Stimulated activated effector memory CD8-positive, alpha-beta T cell treated with anti-CD3 and anti-CD28 coated beads, Interleukin-12 subunit alpha, Interleukin-12 subunit beta, amount 100 ng/mL, for 72 hours (primary cell): ENCODE results near the gene HMCN1.

ENCODE experiments used
- ATAC-seq: fragments of 150-1000 bp; cut with Tn5 transposase; 2 replicates; pipeline ENCODE4 v1.10.0; 2021
- DNase-seq, 2 donors: peaks; one replicate each; pipeline ENCODE4 v3.0.0; 2021 to 2022; ENCODE audit warnings: low spot score in 2 of 2
- H3K27ac Mint-ChIP-seq: one replicate; pipeline ENCODE4 v1.8.0; 2022; ENCODE audit warnings: mild to moderate bottlenecking, mixed read lengths
- H3K36me3 Mint-ChIP-seq: one replicate; pipeline ENCODE4 v1.8.0; 2022; ENCODE audit warnings: mild to moderate bottlenecking, mixed read lengths
- H3K4me1 Mint-ChIP-seq: one replicate; pipeline ENCODE4 v1.8.0; 2022; ENCODE audit warnings: mixed read lengths
- H3K4me3 Mint-ChIP-seq: one replicate; pipeline ENCODE4 v1.8.0; 2022; ENCODE audit warnings: mild to moderate bottlenecking, mixed read lengths
- H3K9me3 Mint-ChIP-seq: one replicate; pipeline ENCODE4 v1.8.0; 2022; ENCODE audit warnings: mixed read lengths

Gene HMCN1

DNA sequence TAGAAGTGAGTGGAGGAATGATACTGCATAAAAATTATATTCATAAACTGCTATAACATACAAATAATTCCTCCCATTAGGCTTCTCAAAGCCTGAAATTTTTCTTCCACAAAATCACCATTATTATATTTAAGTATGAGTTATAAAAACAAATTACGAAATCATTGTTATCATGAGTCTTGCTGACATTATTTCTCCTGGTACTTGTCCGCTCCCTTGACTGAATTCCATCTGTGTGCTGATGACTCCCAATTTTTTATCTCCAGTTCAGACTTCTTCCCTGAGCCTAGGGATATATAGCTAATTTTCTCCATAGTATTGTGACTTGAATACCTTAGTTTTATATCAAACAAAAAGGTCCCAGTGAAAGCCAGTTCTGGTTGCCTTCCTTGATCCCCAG lies 268.2 kb downstream of the HMCN1 start:
- Mint-ChIP-seq H3K27ac (no peak overlapping the region), H3K9me3 (no peaks in the 10 kb centered on the region), H3K4me1 (no peaks in the 10 kb centered on the region), H3K36me3 (no peaks in the 10 kb centered on the region), H3K4me3 (no peak overlapping the region)
- ATAC-seq, result no peak
- DNase-seq, result no peak

GRCh38 chr1:186009039-186009737 lies 275.0 kb downstream of the HMCN1 start:
- Mint-ChIP-seq H3K4me3 (no peak overlapping the region), H3K9me3 (no peaks in the 10 kb centered on the region), H3K27ac (no peak overlapping the region), H3K4me1 (no peaks in the 10 kb centered on the region), H3K36me3 (no peaks in the 10 kb centered on the region)
- no peak for ATAC-seq
- DNase-seq, result no peak

DNA sequence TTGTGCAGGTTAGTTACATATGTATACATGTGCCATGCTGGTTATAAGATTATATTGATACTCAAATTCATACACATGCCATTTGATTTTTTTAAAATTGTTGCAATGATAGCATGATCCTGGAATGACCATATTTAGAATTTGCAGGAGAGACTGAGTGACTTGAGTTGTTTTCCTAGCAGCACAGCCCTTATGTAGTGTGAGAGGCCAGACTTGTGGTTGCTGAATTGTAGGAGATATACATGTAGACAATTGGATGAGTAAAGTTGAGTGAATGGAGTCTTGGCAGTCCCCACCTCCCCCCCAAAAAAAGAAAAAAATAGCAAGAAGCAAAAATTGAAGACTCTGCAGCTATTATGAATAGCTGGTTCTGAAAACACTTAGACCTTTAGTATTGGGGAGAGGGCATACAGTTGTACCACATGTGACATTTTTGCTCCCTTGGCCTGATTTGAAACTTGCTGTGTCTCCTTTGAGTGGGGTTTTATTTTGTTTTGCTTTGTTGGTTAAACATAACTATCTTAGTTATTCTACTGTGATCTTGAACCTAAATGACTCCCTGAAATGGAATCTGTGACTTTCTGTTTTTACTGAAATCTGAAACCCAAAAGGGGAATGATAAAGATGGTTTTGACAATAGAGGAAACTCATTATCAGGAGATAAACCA lies 280.3 kb downstream of the HMCN1 start:
- no peak overlapping the region for H3K4me3 Mint-ChIP-seq
- DNase-seq (no peak), ATAC-seq (no peak)
- H3K4me1 Mint-ChIP-seq, result no peaks in the 10 kb centered on the region
- no peaks in the 10 kb centered on the region for H3K9me3 Mint-ChIP-seq
- H3K27ac Mint-ChIP-seq, result no peak overlapping the region
- H3K36me3 Mint-ChIP-seq, result no peaks in the 10 kb centered on the region

- H3K9me3 Mint-ChIP-seq, result no peaks in the 10 kb centered on the region
- ATAC-seq, result no peak
- H3K27ac Mint-ChIP-seq, result no peak overlapping the region
Observed at GRCh38 chr1:186016856-186017255, 282.7 kb downstream of the HMCN1 start.

GRCh38 chr1:186022184-186022583 lies 288.0 kb downstream of the HMCN1 start:
- no peak for DNase-seq
- Mint-ChIP-seq H3K36me3 (no peaks in the 10 kb centered on the region), H3K9me3 (no peaks in the 10 kb centered on the region), H3K27ac (no peak overlapping the region), H3K4me1 (no peaks in the 10 kb centered on the region), H3K4me3 (no peak overlapping the region)
- no peak for ATAC-seq

More at GRCh38 chr1:186016856-186017255, 282.7 kb downstream of the HMCN1 start:
- Mint-ChIP-seq H3K4me1 (no peaks in the 10 kb centered on the region), H3K4me3 (no peak overlapping the region), H3K36me3 (no peaks in the 10 kb centered on the region)
- no peak for DNase-seq

- H3K9me3 Mint-ChIP-seq, result peaks cover 10% of the 10 kb centered on the region
- H3K36me3 Mint-ChIP-seq, result no peaks in the 10 kb centered on the region
Observed at GRCh38 chr1:186026946-186027345, 292.8 kb downstream of the HMCN1 start.

GRCh38 chr1:186027621-186028020 lies 293.4 kb downstream of the HMCN1 start:
- H3K27ac Mint-ChIP-seq, result no peak overlapping the region
- H3K36me3 Mint-ChIP-seq, result no peaks in the 10 kb centered on the region
- no peak for DNase-seq
- no peak for ATAC-seq
- H3K9me3 Mint-ChIP-seq, result peaks cover 13% of the 10 kb centered on the region
- H3K4me1 Mint-ChIP-seq, result no peaks in the 10 kb centered on the region
- no peak overlapping the region for H3K4me3 Mint-ChIP-seq

More at GRCh38 chr1:186026946-186027345, 292.8 kb downstream of the HMCN1 start:
- ATAC-seq (no peak), DNase-seq (no peak)
- Mint-ChIP-seq H3K4me3 (no peak overlapping the region), H3K4me1 (no peaks in the 10 kb centered on the region), H3K27ac (no peak overlapping the region)

DNA sequence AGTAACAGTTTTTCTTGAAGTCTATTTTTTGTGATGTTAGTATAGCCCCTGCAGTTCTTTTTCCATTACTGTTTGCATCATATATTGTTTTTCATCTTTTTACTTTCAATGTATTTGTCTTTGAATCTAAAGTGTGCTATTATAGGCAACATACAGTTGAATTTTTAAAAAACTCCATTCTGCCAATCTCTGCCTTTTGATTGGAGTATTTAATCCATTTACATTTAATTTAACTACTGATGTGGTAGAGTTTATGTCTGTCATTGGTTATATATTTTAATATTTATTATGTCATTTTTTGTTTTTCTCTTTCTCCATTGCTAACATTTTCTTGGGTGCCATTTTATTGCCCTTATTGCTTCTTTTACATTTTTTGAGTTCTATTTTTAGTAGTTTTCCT lies 296.3 kb downstream of the HMCN1 start:
- Mint-ChIP-seq H3K9me3 (peaks cover 14% of the 10 kb centered on the region), H3K4me1 (no peaks in the 10 kb centered on the region), H3K27ac (no peak overlapping the region), H3K36me3 (no peaks in the 10 kb centered on the region), H3K4me3 (no peak overlapping the region)
- ATAC-seq, result no peak
- no peak for DNase-seq

DNA sequence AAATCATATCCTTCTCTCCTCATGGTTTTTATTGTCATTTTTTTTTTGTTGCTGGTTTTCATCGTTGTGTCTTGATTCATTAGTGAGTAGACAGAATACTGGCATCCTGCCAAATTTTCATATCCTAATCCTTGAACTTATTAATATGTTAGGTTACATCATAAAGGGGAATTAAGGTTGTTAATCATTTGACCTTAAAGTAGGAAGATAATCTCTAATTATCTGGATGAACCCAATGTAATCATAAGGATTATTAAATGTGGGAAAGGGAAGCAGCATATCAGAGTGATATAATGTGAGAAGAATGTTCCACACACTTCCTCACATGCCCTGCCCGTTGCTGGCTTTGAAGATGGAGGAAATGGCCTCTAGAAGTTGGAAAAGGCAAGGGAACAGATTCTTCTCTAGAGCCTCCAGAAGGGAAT lies 299.7 kb downstream of the HMCN1 start:
- H3K4me1 Mint-ChIP-seq, result no peaks in the 10 kb centered on the region
- H3K36me3 Mint-ChIP-seq, result no peaks in the 10 kb centered on the region
- no peak overlapping the region for H3K4me3 Mint-ChIP-seq
- DNase-seq (no peak), ATAC-seq (no peak)
- no peak overlapping the region for H3K27ac Mint-ChIP-seq
- H3K9me3 Mint-ChIP-seq, result peaks cover 14% of the 10 kb centered on the region

GRCh38 chr1:186042230-186042629 lies 308.0 kb downstream of the HMCN1 start:
- ATAC-seq (no peak), DNase-seq (no peak)
- no peak overlapping the region for H3K4me3 Mint-ChIP-seq
- no peaks in the 10 kb centered on the region for H3K4me1 Mint-ChIP-seq
- H3K9me3 Mint-ChIP-seq, result no peaks in the 10 kb centered on the region
- H3K36me3 Mint-ChIP-seq, result no peaks in the 10 kb centered on the region
- H3K27ac Mint-ChIP-seq, result no peak overlapping the region

- no peak for DNase-seq
Observed at GRCh38 chr1:186043296-186043695, 309.1 kb downstream of the HMCN1 start.

DNA sequence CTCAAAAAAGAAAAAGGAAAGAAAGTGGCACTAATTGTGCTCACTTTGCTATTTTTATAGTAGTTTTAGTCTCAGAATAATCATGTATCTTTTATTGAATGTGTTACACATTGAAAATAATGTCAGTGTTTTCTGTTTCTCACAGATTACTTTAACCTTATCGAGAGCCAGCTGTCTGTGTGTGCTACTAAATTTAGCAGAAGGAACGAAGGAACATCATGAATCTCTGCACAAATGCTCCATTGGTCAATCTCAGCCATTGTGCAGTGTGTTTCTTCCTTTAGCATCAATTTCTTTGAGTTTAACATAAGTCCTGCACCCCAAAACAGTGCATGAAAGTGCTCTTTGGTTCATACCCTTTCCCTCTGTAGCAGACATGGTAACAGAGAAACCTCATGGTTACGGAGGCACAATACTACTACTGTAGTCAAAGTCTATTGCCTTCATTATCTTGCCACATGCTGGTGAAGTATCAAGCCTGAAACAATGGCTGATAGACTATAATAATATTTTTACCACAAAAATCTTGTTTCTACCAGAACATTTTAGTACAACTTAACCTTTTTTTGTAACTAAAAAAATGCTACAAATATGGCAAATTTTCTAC lies 310.0 kb downstream of the HMCN1 start:
- no peak overlapping the region for H3K4me3 Mint-ChIP-seq
- H3K4me1 Mint-ChIP-seq, result no peaks in the 10 kb centered on the region
- H3K27ac Mint-ChIP-seq, result no peak overlapping the region
- ATAC-seq (no peak), DNase-seq (no peak)
- H3K36me3 Mint-ChIP-seq, result no peaks in the 10 kb centered on the region
- no peaks in the 10 kb centered on the region for H3K9me3 Mint-ChIP-seq

More at GRCh38 chr1:186043296-186043695, 309.1 kb downstream of the HMCN1 start:
- H3K27ac Mint-ChIP-seq, result no peak overlapping the region
- H3K4me3 Mint-ChIP-seq, result no peak overlapping the region
- H3K4me1 Mint-ChIP-seq, result no peaks in the 10 kb centered on the region
- no peak for ATAC-seq
- no peaks in the 10 kb centered on the region for H3K9me3 Mint-ChIP-seq
- H3K36me3 Mint-ChIP-seq, result no peaks in the 10 kb centered on the region

DNA sequence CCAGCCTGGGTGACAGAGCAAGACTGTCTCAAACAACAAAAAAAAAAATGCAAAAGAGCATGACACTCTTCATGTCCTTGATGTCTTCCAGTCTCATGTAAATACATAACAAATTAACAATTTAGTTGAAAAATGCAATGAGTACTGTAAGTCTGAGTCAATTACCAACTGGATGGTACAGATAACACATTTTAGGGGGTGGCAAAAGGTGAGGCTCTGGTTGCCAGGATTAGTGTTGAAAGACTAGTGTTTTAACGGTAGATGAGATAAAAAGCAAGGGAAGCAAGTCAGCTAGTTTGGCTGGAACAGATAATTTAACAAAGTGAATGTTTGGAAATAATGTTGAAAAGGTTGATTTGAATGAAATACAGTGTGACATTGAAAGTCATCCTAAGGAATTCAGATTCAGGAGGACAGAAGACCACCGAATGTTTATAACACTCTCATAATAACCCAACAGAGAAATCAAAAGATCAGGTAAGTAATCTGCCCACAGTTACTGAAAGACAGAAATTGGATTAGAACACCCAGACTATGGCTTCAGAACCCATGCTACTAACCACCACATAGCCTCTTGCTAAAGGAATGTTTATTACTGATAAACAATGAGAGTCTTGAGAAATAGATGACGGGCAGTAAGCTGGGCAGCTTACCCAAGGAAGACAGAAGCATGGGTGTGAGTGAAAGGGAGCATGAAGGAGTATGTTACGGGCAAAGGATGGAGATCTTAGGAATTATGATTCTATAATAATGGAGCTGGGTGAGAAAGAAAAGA lies 312.4 kb downstream of the HMCN1 start:
- H3K9me3 Mint-ChIP-seq, result peaks cover 4% of the 10 kb centered on the region
- no peak overlapping the region for H3K27ac Mint-ChIP-seq
- DNase-seq (no peak), ATAC-seq (no peak)
- H3K36me3 Mint-ChIP-seq, result no peaks in the 10 kb centered on the region
- no peak overlapping the region for H3K4me3 Mint-ChIP-seq
- H3K4me1 Mint-ChIP-seq, result no peaks in the 10 kb centered on the region

DNA sequence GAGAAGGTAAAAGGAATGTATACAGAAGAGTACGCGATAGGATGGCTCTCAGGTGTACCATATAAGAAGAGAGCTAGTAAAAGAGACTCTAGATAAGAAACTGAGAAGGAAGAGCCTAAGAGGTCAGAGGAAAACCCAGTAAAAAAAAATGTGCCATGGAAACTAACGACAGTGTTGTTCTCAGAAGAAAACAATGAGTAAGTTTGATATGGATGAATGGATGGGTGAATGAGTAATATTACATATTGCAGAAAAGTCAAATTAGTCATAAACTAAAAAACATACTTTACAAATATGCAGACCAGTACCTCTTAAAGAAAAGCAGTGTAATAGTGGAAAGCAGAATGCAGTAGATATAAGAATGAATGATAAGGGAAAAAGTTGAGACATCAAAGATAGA lies 316.2 kb downstream of the HMCN1 start:
- Mint-ChIP-seq H3K36me3 (no peaks in the 10 kb centered on the region), H3K4me1 (no peaks in the 10 kb centered on the region), H3K27ac (no peak overlapping the region), H3K9me3 (peaks cover 6% of the 10 kb centered on the region), H3K4me3 (no peak overlapping the region)
- no peak for DNase-seq
- peak; percentile 50 for ATAC-seq

GRCh38 chr1:186054003-186054402 lies 319.8 kb downstream of the HMCN1 start:
- ATAC-seq (no peak), DNase-seq (no peak)
- no peak overlapping the region for H3K4me3 Mint-ChIP-seq
- H3K36me3 Mint-ChIP-seq, result no peaks in the 10 kb centered on the region
- no peak overlapping the region for H3K27ac Mint-ChIP-seq
- H3K4me1 Mint-ChIP-seq, result no peaks in the 10 kb centered on the region
- H3K9me3 Mint-ChIP-seq, result peaks cover 6% of the 10 kb centered on the region
